WTC11 (cell line): Measurements from ENCODE around the gene LUM.

ENCODE experiments used
- CBFB ChIP-seq: sonication (generic); formaldehyde crosslinking; IDR thresholded peaks from 2 replicates; pipeline ENCODE4 v1.8.1; 2022; ENCODE audit warnings: mild to moderate bottlenecking, low read depth, missing genetic modification reagents
- ETV6 ChIP-seq: sonication (generic); formaldehyde crosslinking; IDR thresholded peaks from 2 replicates; pipeline ENCODE4 v1.8.1; 2022; ENCODE audit warnings: mild to moderate bottlenecking, missing genetic modification reagents
- IRF2 ChIP-seq: sonication (generic); formaldehyde crosslinking; IDR thresholded peaks from 2 replicates; pipeline ENCODE4 v1.8.0; 2022; ENCODE audit warnings: low read depth, missing genetic modification reagents, borderline replicate concordance
- SMAD3 ChIP-seq: sonication (generic); formaldehyde crosslinking; IDR thresholded peaks from 2 replicates; pipeline ENCODE4 v1.8.0; 2022; ENCODE audit warnings: missing genetic modification reagents, mild to moderate bottlenecking, borderline replicate concordance
- TCF7 ChIP-seq: sonication (generic); formaldehyde crosslinking; IDR thresholded peaks from 2 replicates; pipeline ENCODE4 v1.8.0; 2022; ENCODE audit warnings: mild to moderate bottlenecking, low read depth, missing genetic modification reagents, moderate library complexity
- TEAD4 ChIP-seq: sonication (generic); formaldehyde crosslinking; IDR thresholded peaks from 2 replicates; pipeline ENCODE4 v1.8.0; 2022; ENCODE audit warnings: mild to moderate bottlenecking, missing genetic modification reagents
- ZNF416 ChIP-seq: fragments of 250-450 bp; sonication (Bioruptor Pico); IDR thresholded peaks from 2 replicates; pipeline ENCODE4 v1.9.0; 2021; ENCODE audit warnings: mild to moderate bottlenecking, inconsistent platforms
- TF ChIP-seq, protein P1 (sequence below): sonication (generic); formaldehyde crosslinking; IDR thresholded peaks from 2 replicates; pipeline ENCODE4 v1.8.0; 2023; ENCODE audit warnings: missing genetic modification reagents
- TF ChIP-seq, protein P2 (sequence below): sonication (generic); formaldehyde crosslinking; IDR thresholded peaks from 2 replicates; pipeline ENCODE4 v1.8.0; 2022; ENCODE audit warnings: mild to moderate bottlenecking, missing genetic modification reagents
- TF ChIP-seq, protein P3 (sequence below): fragments of 200-600 bp; IDR thresholded peaks from 2 replicates; pipeline ENCODE4 v1.8.0; 2022; ENCODE audit warnings: antibody characterized with exemption

DNA sequence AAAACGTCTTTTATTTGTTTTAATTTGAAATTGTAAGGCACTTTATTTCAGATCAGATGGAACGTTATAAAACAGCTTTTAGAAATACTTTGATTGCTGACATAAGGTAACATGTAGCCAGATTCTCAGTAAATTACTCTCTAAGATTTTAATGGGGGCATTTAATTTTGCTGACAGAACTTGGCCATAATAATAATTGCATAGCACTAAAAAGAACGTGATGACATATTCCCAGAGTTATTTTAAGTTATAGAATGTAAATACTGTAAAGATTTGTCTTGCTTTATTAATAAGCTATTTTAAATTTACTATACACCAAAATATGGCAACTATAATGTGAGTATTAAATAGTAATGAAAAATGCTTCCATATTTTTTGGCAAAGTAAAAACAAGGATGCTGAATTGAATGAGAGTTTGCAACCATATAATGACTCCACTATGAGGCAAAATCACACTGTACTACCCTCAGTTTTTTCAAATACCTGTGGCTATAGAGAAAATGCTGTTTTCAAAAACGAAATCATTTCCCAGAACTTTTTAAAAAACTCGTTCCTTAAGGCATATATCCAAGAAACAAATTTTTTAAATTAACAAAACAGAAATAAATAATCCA, 876 bp downstream of the LUM start:
- TF ChIP-seq, protein P1, sequence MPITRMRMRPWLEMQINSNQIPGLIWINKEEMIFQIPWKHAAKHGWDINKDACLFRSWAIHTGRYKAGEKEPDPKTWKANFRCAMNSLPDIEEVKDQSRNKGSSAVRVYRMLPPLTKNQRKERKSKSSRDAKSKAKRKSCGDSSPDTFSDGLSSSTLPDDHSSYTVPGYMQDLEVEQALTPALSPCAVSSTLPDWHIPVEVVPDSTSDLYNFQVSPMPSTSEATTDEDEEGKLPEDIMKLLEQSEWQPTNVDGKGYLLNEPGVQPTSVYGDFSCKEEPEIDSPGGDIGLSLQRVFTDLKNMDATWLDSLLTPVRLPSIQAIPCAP: no peak
- no peak for TF ChIP-seq ZNF416
- TF ChIP-seq, protein P2, sequence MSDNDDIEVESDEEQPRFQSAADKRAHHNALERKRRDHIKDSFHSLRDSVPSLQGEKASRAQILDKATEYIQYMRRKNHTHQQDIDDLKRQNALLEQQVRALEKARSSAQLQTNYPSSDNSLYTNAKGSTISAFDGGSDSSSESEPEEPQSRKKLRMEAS (CRISPR knock-in tag): no peak
- no peak for TF ChIP-seq SMAD3 (CRISPR knock-in tag)
- TF ChIP-seq CBFB (CRISPR knock-in tag): no peak
- no peak for TF ChIP-seq TEAD4 (CRISPR knock-in tag)
- TF ChIP-seq, protein P3, sequence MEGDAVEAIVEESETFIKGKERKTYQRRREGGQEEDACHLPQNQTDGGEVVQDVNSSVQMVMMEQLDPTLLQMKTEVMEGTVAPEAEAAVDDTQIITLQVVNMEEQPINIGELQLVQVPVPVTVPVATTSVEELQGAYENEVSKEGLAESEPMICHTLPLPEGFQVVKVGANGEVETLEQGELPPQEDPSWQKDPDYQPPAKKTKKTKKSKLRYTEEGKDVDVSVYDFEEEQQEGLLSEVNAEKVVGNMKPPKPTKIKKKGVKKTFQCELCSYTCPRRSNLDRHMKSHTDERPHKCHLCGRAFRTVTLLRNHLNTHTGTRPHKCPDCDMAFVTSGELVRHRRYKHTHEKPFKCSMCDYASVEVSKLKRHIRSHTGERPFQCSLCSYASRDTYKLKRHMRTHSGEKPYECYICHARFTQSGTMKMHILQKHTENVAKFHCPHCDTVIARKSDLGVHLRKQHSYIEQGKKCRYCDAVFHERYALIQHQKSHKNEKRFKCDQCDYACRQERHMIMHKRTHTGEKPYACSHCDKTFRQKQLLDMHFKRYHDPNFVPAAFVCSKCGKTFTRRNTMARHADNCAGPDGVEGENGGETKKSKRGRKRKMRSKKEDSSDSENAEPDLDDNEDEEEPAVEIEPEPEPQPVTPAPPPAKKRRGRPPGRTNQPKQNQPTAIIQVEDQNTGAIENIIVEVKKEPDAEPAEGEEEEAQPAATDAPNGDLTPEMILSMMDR: no peak
- no peak for TF ChIP-seq IRF2
- TF ChIP-seq ETV6 (CRISPR knock-in tag): no peak
- no peak for TF ChIP-seq TCF7 (CRISPR knock-in tag)
